ENCODE measurements around the gene QRFPR. TPM values are rescaled to one million over a fixed set of nuclear protein-coding genes. Genes with fewer than 3 reads are reported as not detected.

The QRFPR gene
- total RNA-seq, 1 experiment from 2014 or later = 0.63 TPM

GRCh38 chr4:121321466-121321865 lies 59.4 kb downstream of the QRFPR start:
- H3K27me3 ChIP-seq (ENCODE audit: insufficient read depth, low read length) = no peaks in the 10 kb centered on the region
- no peaks in the 10 kb centered on the region for H3K23me2 ChIP-seq (ENCODE audit: insufficient read length, low read depth, low read length, poor library complexity, severe bottlenecking)
- Mint-ChIP-seq H3K36me3 (ENCODE audit: insufficient read depth in 1 of 3, low read depth in 3 of 3) (0 out of 7 replicates have a peak, but pooled peaks cover 0 to 4% (median 0%) of the 10 kb centered on the region in 3 experiments), H3K4me1 (peaks cover 6 to 8% of the 10 kb centered on the region in 2 experiments), H3K4me3 (no peak overlapping the region), H3K27me3 (ENCODE audit: low read depth) (no peaks in the 10 kb centered on the region; the same call in 1 of the 2 replicates), H3K9me3 (peaks cover 0 to 5% of the 10 kb centered on the region in 2 experiments; a peak in 2 of 5 replicates), H3K27ac (no peak overlapping the region)
- no peak overlapping the region for H3K14ac ChIP-seq (ENCODE audit: insufficient read depth, low read length)
- H2AK5ac ChIP-seq (ENCODE audit: insufficient read length, low read length) = no peak overlapping the region
- H2AFZ ChIP-seq (ENCODE audit: low read length) = no peak overlapping the region
- no peak overlapping the region for H4K8ac ChIP-seq (replicated peaks; ENCODE audit: insufficient read length, low read depth, low read length)
- H3K56ac ChIP-seq (ENCODE audit: insufficient read length, low read depth, low read length) = no peak overlapping the region
- WGBS (ENCODE audit: extremely low coverage, insufficient read length, low lambda C conversion rate) = no CpG with 5 or more reads among the region's 3 CpGs
- no peaks in the 10 kb centered on the region for H3K79me2 ChIP-seq (ENCODE audit: insufficient read depth, low read length)
- no peak overlapping the region for H2BK120ac ChIP-seq (ENCODE audit: low read depth, low read length, poor library complexity, severe bottlenecking)
- no peak overlapping the region for H3K4ac ChIP-seq (ENCODE audit: low read depth, low read length)
- H3K4me2 ChIP-seq (ENCODE audit: insufficient read depth, insufficient read length, low read length) = no peak overlapping the region
- no peak overlapping the region for H3T11ph ChIP-seq (ENCODE audit: low read length)
- no peak for TF ChIP-seq CTCF (conservative IDR thresholded peaks at IDR 0.05)
- H3K18ac ChIP-seq (ENCODE audit: insufficient read length, low read depth, low read length) = no peak overlapping the region
- H2BK12ac ChIP-seq (ENCODE audit: insufficient read length, low read depth, low read length) = no peak overlapping the region
- H3K27ac ChIP-seq (ENCODE audit: insufficient read length, low read depth, low read length) = no peak overlapping the region
- H4K91ac ChIP-seq (ENCODE audit: insufficient read length, low read depth, low read length) = no peak overlapping the region
- H3K23ac ChIP-seq (ENCODE audit: insufficient read length, low read depth, low read length) = no peak overlapping the region
- H3K9ac ChIP-seq (ENCODE audit: extremely low read depth, insufficient read length, low read length) = no peak overlapping the region
- DNase-seq = no peak
- H2BK15ac ChIP-seq (ENCODE audit: low read depth, low read length) = no peak overlapping the region
- H2BK5ac ChIP-seq (ENCODE audit: insufficient read length, low read length) = no peak overlapping the region
- H4K20me1 ChIP-seq (ENCODE audit: control insufficient read depth, insufficient read depth, insufficient read length) = no peaks in the 10 kb centered on the region
- no peak overlapping the region for H4K5ac ChIP-seq (ENCODE audit: insufficient read length, low read depth, low read length)
- H3K79me1 ChIP-seq (ENCODE audit: insufficient read depth, low read depth, low read length, poor library complexity, severe bottlenecking) = no peaks in the 10 kb centered on the region
- no peaks in the 10 kb centered on the region for H3K4me1 ChIP-seq (ENCODE audit: insufficient read depth, low read length)
- no peaks in the 10 kb centered on the region for H3K9me3 ChIP-seq (ENCODE audit: control insufficient read depth, low read depth, low read length)
- H2BK20ac ChIP-seq (ENCODE audit: low read depth, low read length, poor library complexity, severe bottlenecking) = no peak overlapping the region

All from H9 (cell line).